H1 (cell line): ENCODE measurements around the gene MUC5B. TPM values are rescaled to one million over a fixed set of nuclear protein-coding genes. Genes with fewer than 3 reads are reported as not detected.

Experiments used
- RAD21 ChIP-seq, 2 experiments: IDR thresholded peaks in 1 of 2; conservative IDR thresholded peaks in 1 of 2; 2 replicates each; pipeline ENCODE4 v1.6.1; 2011; ENCODE audit warnings: low read depth in 2 of 2, low read length in 2 of 2, improper control_type of control experiment in 1 of 2, inconsistent platforms in 1 of 2, mild to moderate bottlenecking in 1 of 2, moderate library complexity in 1 of 2
- polyA plus RNA-seq, 7 experiments: library from polyadenylated mRNA; depleted of rRNA in 3 of 7; stranded (reverse) in 5 of 7; unstranded in 2 of 7; fragments of >200 nt in 5 of 7; fragments of 200-250 nt in 2 of 7; gene quantifications; 1 replicate in 5 of 7; 2 replicates in 1 of 7; 4 replicates in 1 of 7; pipeline versions ENCODE4 v1.2.1 to v1.2.3, GENCODE V29; 2011 to 2013; ENCODE audit warnings: missing spikeins in 2 of 7, mixed read lengths in 2 of 7
- total RNA-seq: library from RNA; stranded (reverse); fragmentation: NEBNext Ultra II Directional; extraction: Animal tissue kit (Norgen Biotek cat#: 25700); gene quantifications from 2 replicates; pipeline ENCODE4 v1.2.1, GENCODE V29; 2021

MUC5B gene
- total and polyA plus RNA-seq, 2 of the 8 experiments (the other 6 are each of a cell fraction or from before 2014, with no cell fraction given), result 0.02 to 0.03 TPM

DNA sequence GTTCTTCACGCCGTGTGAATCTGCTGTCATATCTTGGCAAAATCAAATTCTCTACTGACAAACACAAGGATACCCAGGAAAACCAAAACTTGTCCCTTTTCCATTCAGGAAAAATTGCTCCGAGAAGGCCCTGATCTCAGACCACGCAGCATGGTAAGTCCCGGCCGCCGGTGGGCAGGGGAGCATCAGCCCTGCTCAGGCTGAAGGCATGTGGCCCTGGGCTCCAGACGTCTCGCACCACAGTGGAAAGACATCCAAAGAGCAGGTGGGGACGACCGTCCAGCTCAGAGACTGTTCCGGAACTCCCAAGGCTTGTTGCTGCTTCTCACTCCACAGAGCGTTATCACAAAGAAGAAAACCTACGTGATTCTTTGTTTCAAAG is 56.8 kb downstream of the MUC5B start (continued):
- TF ChIP-seq RAD21 (IDR thresholded peaks at IDR 0.05 in 1 of 2, conservative IDR thresholded peaks at IDR 0.05 in 1 of 2; ENCODE audit: low read depth in 2 of 2, low read length in 2 of 2), result no peak
